Fibroblast of peridontal ligament (primary cell): ENCODE data around the gene SPIRE1.
"Not testable (repeated sequence)": the region's sequence is repeated elsewhere in the genome, so short reads cannot be mapped to it uniquely, and the experiment has no call there.

Source experiments
- DNase-seq: peaks from one replicate; pipeline ENCODE4 v3.0.0-alpha.2; 2010; ENCODE audit errors: extremely low read depth

The SPIRE1 gene

GRCh38 chr18:12598181-12598930 lies 59.6 kb downstream of the SPIRE1 start:
- DNase-seq = peak; percentile 49

- DNase-seq = peak; percentile 78
Measured at GRCh38 chr18:12597760-12598159, 60.1 kb downstream of the SPIRE1 start.

GRCh38 chr18:12595571-12596255 lies 62.2 kb downstream of the SPIRE1 start:
- no peak for DNase-seq

- peak; percentile 69 for DNase-seq
Measured at GRCh38 chr18:12593866-12594265, 64.0 kb downstream of the SPIRE1 start.

GRCh38 chr18:12592597-12593127 lies 65.2 kb downstream of the SPIRE1 start:
- no peak for DNase-seq

GRCh38 chr18:12589448-12589847 lies 68.5 kb downstream of the SPIRE1 start:
- DNase-seq = no peak

GRCh38 chr18:12586956-12587355 lies 71.0 kb downstream of the SPIRE1 start:
- DNase-seq = no peak

- no peak for DNase-seq
Measured at GRCh38 chr18:12585218-12585617, 72.7 kb downstream of the SPIRE1 start.

GRCh38 chr18:12580630-12581342 lies 77.1 kb downstream of the SPIRE1 start:
- no peak for DNase-seq

GRCh38 chr18:12579775-12580174 lies 78.1 kb downstream of the SPIRE1 start:
- no peak for DNase-seq

GRCh38 chr18:12577848-12578247 lies 80.1 kb downstream of the SPIRE1 start:
- no peak for DNase-seq

- no peak for DNase-seq
Measured at GRCh38 chr18:12574494-12575185, 83.3 kb downstream of the SPIRE1 start.

- no peak for DNase-seq
Measured at GRCh38 chr18:12571630-12572029, 86.3 kb downstream of the SPIRE1 start.

- no peak for DNase-seq
Measured at GRCh38 chr18:12569791-12570190, 88.1 kb downstream of the SPIRE1 start.

GRCh38 chr18:12567849-12568248 lies 90.1 kb downstream of the SPIRE1 start:
- no peak for DNase-seq

- no peak for DNase-seq
Measured at GRCh38 chr18:12564861-12565260, 93.0 kb downstream of the SPIRE1 start.

- no peak for DNase-seq
Measured at GRCh38 chr18:12564378-12564777, 93.5 kb downstream of the SPIRE1 start.

GRCh38 chr18:12560600-12560999 lies 97.3 kb downstream of the SPIRE1 start:
- not testable (repeated sequence) for DNase-seq

GRCh38 chr18:12559319-12559718 lies 98.6 kb downstream of the SPIRE1 start:
- DNase-seq = no peak

- DNase-seq = no peak
Measured at GRCh38 chr18:12556946-12557806, 100.7 kb downstream of the SPIRE1 start.
